Measurements from ENCODE around the gene PARP11.

PARP11 gene, protein sequence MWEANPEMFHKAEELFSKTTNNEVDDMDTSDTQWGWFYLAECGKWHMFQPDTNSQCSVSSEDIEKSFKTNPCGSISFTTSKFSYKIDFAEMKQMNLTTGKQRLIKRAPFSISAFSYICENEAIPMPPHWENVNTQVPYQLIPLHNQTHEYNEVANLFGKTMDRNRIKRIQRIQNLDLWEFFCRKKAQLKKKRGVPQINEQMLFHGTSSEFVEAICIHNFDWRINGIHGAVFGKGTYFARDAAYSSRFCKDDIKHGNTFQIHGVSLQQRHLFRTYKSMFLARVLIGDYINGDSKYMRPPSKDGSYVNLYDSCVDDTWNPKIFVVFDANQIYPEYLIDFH

DNA sequence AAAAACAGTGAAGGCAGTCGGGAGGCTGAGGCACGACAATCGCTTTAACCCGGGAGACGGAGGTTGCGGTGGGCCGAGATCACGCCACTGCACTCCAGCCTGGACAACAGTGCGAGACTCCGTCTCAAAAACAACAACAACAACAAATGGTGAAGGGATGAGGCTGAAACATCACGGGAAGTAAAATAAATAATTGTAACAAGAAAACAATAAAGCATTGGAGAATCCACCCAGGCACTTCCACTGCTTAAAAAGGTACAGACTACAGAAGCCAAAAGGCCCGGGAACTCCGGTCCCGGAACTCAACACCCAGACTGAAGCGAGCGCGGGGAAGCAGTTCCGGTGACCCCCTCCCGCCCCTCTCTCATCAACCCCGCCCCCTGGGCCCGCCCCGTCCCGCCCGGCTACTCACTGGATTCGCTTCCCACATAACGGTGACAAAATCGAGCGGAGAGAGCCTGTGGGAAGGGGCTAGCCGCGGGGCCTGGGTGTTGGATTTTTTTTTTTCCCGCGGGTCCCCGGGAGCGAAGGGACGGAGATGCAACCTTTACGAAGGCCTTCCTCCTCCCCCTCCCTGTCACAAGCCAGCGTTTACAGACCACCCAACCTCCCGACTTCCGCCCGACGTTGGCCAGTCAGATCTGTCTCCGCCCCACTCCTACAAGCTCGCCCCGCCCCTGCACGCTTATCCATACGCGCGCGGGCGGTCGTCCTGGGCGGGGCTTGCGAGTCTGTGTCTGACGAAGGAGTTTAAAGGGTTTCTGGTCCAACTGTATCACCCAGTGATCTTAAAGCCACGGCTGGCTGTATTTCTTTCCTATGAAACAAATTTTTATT, at the start of gene PARP11:
TSS of gene PARP11 (minus strand) at position 600 of the 837 bp plus-strand sequence. CDS start at position 430, 170 bp downstream.
- peak; percentile 81 for DNase-seq

DNA sequence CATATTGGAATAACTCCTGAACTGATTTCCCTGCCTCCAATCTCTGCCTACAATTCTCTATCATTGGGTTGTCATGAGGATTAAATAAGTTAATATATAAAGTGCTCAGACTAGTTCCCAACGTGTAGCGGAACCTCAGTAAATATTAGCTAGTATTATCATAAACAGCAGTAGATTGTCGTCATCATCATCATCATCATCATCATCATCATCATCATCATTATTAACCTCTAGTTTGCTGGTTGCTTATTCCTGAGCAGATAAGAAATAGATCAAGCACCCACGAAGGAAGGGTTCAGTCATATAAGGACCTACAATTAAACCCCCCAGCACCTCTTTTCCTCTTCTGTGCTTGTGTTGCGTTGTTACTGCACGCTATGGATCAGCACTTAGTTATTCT, 48.8 kb upstream of the PARP11 start:
- no peak for DNase-seq

DNA sequence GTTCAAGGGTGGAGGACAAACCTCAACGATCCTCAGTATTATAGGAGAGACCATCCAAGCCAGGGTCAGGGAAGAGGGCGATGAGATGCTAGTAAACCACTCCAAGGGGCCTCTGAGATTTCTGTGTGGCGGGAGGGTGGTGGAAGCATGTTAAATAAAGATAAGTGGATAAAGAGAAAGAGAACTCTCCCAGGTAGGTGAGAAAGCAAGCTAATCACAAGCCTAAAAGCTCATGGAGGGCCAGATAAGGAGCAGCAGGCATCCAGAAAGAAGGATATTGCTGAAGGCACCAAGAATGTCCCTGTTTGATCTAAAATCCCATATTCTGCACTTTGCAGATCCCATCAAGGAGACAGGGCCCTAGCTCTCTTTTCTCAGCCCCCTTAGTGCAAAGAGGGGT, 48.3 kb upstream of the PARP11 start:
- DNase-seq, result no peak

DNA sequence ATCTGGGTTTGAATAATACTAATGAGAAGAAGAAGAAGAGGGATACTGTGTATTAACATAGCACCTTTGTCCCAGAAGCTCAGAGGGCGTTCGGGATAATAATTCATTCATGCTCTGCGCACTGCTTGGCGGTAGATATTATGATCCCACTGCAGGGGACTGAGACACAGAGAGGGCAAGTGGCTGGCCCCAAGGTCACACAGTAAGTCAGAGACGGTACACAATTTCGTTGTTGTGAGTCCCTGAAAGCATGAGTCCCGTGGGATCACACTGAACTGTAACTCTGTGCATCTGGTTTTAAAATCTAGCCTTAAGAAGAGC, 47.9 kb upstream of the PARP11 start:
- no peak for DNase-seq

DNA sequence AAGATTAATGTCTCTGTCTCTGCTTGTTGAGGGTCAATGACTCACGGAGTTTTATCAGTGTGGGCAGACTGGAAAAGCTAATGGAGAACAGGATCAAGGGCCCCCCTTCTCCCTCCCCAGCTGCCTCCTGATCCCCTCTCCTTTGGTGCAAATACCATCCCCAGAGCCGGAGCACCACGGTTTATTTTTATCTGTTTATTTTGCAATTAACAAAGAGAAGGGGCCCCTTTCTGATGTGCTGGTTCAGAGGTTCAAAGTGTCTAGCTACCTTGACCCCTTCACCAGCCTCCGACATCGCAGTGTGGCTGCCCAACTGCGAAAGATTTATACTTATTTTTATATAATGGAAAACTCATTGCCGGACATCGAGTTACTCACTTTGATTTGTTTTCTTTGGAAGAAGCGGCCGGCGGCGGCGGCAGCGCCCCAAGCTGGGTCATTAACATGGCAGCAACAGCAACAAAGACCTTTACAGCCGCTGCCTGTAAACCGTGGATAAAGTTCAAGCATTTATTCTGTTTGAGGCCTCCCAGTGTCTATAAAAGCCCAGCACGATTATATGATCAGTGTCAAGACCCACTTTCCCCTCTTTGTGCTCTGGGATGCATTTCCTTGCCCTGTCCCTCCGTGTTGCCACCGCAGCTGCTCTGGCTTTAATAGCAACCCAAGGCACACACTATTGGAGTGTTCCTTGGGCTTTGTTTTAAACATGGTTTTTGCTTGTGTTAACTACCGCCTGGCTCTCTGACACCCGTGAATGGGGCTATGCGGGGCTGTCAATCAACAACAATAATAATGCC, 47.4 kb upstream of the PARP11 start:
- no peak for DNase-seq

DNA sequence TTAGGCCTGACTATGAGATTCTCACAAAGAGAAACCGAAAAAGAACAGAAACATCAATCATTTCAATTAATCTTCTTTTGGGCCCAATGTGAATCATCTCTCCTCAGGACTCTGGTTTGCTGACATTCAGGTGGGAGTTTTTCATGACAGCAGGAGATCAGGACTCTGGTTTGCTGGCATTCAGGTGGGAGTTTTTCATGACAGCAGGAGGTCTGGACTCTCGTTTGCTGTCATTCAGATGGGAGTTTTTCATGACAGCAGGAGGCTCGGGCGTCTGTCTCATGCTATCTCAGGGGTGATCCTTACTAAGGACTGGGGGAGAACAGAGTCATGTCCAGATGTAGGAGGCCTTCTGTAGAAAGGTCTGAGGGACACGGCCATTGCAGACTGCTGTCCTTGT, 40.1 kb upstream of the PARP11 start:
- no peak for DNase-seq

DNA sequence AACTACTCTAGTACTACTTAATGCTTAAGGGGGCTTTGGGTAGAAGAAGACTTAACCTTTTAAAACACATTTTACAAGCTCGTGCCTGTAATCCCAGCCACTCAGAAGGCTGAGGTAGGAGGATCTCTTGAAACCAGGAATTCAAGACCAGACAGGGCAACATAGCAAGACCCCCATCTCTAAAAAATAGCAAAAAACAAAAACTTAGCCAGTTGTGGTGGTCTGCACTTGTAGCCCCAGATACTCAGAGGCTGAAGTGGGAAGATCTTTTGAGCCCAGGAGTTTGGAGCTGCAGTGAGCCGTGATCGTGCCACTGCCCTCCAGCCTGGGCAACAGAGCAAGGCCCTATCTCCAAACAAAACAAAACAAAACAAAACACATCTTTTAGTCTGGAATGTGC, 39.7 kb upstream of the PARP11 start:
- DNase-seq, result no peak

DNA sequence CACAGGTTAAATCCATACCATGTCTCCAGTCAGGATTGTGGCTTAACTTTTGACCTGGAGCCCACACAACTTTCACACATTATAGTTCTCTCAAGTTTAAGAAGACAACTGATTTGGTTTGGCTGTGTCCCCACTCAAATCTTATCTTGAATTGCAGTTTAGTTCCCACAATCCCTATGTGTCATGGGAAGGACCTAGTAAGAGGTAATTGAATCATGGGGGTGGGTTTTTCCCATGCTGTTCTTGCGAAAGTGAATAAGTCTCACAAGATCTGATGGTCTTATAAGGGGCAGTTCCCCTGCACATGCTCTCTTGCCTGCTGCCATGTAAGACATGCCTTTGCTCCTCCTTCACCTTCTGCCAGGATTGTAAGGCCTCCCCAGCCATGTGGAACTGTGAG, 38.2 kb upstream of the PARP11 start:
- no peak for DNase-seq

DNA sequence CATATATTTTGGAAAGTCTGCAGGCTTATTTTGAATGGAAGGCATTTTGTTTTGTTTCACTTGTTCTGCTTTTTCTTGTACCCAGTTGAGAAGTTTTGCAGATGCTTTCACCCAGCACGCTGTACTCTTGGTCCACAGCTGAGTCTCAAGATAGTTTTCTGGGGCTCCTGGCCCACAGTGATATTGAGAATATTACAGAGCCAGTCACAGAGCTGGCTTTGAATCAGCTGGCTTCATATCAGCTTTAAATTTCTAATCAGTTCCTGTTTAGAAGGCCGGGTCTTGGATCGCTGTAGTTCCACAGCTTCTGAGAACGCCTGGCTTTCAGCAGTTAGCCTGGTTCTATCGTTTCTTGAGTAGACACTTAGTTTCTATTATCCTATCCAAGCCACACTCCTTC, 32.5 kb upstream of the PARP11 start:
- DNase-seq, result no peak

DNA sequence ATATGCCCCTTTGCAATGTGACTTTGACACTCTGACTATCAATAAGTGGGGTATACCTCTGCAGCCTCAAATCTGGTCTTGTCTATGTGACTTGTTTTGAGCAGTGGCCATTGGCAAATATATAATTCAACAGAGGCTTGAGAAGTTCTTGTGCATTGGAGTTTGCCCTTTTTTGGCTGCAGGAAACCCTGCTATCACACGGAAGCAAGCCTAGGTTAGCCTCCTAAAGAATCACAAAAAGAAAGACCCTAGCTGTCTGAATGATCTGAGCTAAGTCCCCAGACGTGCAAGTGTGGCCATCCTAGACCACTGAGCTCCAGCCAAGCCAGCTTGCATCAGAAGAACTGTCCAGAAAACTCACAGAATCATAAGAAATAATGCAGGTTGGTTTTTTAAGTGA, 31.8 kb upstream of the PARP11 start:
- no peak for DNase-seq

DNA sequence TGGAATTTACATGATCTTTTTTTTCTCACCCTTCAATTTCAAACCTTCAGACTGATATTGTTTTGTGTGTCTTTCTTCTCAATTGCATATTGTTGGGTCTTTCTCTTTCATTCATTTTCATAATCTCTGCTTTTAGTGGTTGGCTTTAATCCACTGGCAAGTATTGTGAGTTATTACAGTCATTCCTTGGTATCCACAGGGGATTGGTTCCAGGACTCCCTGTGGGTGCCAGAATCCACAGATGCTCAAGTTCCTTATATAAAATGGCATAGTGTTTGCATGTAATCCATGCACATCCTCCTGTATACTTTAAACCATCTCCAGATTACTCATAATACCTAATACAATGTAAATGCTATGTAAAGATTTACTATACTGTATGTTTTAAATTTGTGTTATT, 29.7 kb upstream of the PARP11 start:
- no peak for DNase-seq

DNA sequence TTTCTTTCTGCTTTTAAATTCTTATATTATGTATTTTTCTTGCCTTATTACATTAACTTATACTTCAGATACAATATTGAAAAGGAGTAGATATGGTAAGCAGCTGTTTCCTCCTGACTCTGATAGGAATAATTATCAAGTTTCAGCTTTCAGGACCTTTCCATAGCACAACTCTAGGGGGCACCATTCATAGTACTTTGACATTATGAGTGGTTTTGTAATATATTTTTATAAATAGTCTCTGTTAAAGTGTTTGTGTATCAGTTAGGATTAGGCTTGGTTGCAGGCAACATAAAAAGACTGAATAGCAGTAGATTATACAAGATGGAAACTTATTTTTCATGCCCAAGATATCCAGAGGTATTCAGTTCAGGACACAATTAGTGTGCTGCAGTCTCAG, 27.9 kb upstream of the PARP11 start:
- no peak for DNase-seq

DNA sequence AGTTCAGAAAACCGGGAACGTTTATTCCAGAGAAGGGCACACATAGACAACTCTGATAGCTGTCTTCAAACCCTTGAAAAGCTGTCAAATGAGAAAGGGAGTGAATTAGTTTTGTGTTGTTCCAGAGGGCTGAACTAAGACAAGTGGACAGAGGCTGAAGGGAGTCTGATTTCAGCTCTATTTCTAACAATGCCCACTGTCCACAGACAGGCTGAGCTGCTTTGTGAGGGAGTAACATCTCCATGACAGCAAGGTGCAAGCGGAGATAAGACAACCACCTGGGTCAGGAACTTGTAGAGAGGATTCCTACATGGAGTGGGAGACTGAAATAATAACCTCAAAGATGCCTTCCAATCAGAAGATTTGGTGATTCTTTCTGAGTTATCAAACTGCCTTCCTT, 25.6 kb upstream of the PARP11 start:
- no peak for DNase-seq

DNA sequence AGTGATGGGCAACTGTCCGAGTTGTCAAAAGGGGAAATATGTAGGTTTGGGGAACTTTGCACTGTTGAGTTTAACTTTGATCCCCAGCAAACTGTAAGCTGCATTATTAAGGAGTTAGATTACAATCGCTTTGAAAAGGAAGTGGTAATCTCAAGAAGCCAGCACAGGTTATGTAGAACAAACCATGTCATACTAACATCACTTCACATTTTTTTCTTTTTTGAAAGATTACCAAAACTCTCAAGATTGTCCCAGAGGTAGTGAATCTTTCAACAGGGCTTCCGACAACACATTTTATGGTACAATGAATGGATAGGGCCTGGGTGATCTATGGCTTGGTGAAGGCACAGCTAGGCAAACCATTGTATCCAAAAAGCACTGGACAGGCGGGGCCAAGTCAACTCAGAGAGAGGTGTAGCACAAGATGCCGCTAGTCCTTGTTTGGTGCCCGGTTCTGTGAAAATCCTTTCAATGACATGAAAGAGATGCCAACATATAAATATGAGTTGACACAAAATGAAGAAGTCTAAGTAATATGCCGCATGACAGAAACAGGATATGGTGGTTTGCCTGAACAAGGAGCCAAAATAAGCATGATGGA, 24.3 kb upstream of the PARP11 start:
- no peak for DNase-seq

DNA sequence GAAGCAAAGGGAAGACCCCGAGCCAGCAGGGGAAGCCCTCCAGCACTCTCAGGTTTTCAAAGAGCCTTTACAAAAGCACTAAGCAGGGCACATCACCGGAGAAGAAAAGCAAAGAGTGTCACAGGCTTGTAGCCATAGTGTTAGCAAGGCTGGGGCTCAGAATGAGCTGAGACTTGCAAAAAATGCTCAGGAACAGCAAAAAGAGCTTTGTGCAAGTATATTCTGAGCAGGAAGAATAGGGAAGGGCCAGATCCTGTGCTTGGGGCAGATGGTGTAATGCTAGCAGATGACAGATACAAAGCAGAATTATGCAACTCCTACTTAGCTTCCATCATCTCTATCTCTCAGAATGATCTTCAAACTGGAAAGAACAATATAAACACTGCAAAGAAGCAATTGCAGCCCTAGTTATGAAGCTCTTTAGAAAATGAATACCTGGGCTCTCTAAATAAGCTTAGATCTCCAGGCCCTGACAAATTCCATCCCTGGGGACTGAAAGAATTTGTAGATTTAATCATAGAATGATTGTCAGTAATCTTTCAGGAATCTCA, 23.7 kb upstream of the PARP11 start:
- DNase-seq, result no peak

DNA sequence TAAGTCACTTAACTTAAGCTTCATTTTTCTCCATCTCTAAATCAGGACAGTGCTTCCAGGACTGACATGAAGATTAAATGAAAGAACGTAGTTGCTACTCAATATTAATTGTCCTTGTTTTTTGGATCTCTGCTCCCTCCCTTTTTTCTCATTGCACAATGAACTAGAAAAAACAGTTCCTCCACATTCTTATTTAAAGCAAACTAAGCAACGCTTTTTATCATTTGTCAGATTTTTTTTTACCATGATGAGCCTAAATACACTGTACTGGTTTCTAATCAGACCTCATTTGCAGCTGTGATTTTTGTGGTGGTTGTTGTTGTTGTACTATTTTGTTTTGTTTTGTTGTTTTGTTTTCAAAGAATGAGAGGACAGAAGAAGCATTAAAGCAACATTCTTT, 23.2 kb upstream of the PARP11 start:
- DNase-seq, result no peak

DNA sequence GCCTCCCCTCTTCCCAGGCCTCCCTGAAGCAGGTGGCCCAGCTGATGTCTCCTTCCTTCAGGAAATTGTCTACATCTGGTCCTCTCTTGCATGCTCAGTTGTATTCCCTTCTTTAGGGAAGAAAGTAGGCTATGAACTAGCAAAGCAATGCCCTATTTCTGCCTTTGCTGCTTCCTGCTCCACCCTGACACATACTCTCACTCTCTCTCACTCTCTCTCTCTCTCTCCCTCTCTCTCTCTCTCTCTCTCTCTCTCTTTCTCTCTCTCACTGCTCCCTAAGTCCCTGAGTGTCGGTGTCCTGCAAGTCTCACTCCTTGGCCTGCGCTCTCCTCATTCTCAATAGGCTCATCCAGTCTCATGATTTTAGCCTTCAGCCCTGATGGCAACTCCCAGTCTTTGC, 19.4 kb upstream of the PARP11 start:
- no peak for DNase-seq

DNA sequence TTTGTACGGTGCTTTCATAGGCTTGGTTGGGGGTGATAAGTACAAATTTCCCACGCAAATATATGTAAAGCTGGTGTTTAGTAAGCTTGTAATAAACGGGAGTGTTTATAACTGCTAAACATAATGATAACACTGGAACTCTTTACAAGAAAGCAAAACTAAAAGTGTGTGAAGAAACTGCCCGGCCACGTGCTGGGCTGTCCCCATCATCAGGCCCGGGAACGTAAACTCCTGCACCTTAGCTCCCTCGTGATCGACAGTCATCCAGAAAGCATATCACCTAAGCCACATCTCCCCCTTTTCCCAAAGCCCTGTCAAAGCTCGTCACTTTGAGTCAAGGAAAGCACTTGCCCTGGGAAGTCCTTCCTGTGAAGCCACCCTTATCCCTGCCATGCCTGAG, 18.0 kb upstream of the PARP11 start:
- DNase-seq, result no peak

DNA sequence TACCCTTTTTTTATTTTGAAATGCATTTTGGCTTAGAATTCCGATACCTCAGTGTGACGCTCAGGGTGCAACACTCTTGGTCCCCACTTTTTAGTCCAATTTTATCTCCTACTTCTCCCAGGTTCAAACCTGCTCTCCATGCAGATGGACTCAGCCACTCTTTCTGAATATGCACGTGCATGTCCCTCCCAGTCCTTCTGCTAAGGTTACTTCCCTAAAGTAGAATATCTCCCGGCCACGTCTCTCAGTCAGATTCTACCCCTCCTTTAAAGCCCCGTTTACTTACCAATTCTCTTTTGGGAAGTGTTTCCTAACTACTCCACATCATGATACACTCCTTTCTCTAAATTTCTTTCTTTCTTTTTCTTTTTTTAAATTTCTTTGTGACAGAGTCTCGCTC, 15.5 kb upstream of the PARP11 start:
- no peak for DNase-seq

DNA sequence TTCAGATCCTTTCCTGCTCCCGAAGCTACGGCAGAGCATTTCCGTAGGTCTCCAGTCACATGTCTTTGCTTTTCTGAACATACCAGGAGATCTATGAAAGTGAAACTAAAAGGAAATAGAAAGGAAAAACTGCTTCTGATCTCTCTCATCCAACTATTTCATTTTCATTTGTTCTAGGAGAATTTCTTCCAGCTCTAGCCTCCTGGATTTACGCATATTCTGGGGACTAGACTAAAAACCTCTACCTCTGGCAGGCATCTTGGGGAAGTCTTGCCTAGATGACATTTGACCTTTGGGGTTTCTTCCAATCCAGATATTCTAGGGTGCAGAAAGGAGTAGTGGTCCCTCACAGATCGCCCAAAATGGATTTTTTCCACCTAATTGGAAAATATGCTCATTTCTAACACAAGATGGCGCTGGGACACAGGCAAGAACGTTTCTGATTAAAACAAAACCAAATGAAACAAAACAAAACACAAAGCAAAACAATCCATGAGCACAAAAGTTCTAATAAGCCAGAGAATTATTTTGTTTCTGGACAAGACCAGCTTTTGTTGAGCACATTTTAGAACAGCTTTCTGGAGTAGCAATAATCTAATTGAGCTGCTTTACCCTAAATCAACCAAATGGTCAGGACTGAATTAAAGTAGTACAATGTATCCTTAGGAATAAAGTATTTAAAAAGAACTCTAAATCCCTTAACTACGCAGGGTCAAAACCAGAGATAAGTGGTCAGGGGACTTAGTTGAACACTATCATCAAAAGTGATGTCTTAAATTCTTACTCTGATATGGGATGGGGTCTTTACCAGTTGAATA, 12.3 kb upstream of the PARP11 start:
- peak; percentile 20 for DNase-seq

DNA sequence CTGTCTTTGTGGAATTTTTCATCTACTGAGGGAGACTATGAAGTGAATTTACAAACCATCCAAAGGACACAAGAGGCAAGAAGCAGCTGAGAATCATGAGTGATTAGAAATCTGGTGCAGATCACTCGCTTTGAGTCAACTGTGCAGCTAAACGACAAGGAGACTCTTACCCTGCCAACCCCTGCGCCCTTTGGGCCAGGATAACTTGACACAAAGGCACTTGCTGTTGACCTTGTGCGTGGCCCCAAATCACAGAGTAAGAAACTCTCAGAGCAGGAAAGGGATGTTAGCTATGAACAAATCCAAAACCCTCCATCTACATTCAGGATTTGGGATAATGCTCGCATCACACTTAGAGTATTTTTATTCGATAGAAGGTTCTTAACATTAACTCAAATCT, 11.5 kb upstream of the PARP11 start:
- DNase-seq, result no peak

DNA sequence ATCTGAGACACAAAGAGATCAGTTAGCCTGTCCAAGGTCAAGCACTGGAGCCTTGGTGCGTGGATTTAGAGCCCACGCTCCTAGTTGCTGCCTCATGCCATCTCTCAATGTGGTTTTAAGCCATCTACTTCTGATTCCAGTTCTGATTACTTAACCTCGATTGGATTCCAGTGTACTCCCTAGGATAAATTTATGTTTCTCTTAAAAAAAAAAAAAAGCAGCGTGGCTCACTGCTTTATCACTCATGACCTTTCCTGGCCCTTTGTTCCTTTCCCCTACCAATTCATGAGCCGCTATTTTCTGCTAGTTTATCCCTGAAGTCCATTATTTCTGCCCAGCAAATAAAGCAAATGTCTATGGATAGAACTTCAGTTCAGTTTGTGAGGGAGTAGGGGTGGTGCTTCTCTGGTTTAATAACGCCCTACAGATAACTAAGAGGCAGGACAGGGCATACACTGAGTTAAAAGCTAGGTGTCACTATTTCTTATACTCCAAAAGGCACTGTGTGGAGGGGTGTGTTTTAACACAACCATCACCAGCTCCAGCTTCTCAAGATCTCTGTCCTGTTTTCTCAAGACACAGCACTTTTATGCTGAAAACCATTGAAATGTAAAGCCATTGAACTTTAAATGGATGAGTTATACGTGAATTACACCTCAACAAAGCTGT, 9.8 kb upstream of the PARP11 start:
- DNase-seq, result no peak

All from NCI-H510A treated with DMSO at 0.1 percent for 48 hours (cell line).